GM19193 (cell line): Measurements from ENCODE around the gene SCGB1A1.

Experiments
- POLR2A ChIP-seq: IDR thresholded peaks from 4 replicates; pipeline ENCODE4 v1.6.1; 2011; ENCODE audit not compliant: insufficient read depth, insufficient read length; ENCODE audit errors: extremely low read depth

SCGB1A1 gene

DNA sequence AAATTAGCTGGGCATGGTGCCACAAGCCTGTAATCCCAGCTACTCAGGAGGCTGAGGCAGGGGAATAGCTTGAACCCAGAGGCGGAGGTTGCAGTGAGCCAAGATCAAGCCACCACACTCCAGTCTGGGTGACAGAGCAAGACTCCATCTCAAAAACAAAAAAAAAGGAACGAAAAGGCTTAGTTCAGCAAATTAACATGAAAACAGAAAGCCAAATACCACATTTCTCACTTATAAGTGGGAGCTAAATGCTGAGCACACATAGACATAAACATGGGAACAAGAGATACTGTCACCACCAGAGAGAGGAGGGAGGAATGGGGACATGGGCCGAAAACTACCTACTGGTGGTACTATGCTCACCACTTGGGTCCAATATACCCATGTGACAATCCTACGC is 38.6 kb downstream of the SCGB1A1 start:
- no peak for TF ChIP-seq POLR2A

DNA sequence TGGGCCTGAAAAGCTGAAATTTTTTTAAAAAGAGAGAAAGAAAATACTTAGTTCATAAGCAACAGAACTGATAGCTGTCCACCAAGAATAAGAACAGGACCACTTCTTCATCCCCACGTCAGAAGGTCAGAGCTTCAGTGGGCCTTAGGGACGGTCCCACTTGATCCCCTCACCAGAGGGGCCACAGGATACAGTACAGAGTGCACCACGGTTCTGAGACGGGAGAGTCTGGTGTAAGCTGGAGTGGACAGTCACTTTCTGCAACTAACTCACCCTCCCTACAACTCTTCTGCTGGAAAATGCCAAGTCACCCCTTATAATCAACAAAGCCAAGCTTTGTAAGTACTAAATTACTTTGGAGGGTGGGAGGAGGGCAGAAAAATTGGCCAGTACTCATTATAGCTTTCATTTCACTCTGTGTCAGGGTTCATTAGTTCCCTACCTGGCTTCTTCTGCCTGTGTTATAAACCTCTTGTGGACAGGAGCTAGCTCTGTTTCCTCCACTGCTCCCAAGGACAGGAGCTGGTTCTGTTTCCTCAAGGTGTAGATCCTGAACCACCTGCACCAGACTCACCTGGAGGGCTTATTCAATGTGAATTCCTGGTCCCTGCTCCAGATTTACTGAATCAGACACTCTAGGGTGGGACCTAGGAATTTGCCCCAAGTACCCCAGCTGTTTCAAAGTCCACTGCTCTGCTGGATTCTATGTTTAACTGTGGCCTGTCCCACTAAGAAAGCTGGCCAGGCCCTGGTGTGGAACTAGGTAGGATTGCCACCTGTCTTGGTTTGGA is 39.6 kb downstream of the SCGB1A1 start:
- no peak for TF ChIP-seq POLR2A

DNA sequence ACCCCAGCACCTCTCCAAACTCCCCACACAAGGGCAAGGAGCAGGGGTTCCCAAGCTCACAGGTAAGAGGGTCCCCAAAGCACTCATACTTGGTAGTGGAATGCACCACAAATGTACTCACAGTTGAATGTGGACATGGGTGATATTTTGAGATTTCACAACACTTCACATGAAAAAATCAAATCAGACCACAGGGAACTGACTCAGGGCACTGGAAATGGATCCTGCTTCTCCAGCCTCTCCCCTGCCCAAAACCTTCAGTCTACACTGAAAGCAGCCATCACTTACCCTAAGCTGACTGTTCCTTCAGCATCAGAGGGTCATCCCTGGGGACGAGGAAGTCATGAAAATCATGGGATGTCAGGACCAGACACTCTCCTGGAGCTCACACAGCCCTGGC is 40.2 kb downstream of the SCGB1A1 start:
- TF ChIP-seq POLR2A: no peak

DNA sequence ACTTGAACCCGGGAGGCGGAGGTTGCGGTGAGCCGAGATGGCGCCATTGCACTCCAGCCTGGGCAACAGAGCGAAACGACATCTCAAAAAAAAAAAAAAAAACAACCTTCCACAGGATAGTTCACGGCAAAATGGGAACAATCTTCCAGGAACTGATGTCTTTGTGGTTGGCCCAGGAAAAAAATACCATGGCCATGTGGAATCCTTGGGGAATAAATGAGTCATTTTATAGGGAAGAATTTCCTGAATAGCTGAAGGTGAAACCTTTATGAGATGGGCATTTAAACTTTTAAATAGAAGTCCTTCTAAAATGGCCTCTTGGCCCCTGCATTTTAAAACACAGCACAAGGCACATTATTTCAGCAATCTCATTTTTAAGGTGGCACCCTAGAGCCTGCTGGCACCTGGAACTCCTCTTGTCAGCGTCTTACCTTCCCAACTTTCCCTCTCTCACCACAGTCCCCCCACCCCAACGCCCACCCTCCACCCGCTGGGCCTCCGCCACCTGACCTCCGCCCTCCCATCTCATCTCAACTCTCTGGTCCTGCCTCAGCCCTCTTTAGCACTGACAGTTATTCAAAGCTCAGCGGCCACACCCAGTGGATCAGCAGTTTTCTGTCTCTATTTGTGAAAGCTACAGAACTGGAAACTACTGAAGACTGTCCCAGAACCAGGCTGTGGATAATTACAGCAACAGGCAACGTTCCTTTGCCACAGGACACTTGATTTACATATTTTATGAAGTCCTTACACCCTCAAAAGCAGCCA is 43.1 kb downstream of the SCGB1A1 start:
- no peak for TF ChIP-seq POLR2A

DNA sequence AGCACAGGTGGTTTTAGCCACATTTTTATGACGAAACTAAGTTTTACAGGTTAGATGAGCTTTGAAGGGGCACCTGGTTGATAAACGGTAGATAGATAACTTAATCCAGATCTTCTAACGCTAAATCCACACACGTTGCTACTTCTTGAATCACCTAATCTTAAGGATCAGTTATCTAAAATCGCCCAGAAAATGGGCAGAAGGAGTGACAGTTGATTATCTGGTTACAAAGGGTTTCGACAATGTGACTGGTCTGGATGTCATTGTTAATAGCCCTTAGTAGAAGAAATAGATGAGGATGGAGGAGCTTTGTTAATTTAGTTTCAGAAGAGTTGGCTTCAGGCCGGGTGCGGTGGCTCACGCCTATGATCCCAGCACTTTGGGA is 43.7 kb downstream of the SCGB1A1 start:
- no peak for TF ChIP-seq POLR2A

DNA sequence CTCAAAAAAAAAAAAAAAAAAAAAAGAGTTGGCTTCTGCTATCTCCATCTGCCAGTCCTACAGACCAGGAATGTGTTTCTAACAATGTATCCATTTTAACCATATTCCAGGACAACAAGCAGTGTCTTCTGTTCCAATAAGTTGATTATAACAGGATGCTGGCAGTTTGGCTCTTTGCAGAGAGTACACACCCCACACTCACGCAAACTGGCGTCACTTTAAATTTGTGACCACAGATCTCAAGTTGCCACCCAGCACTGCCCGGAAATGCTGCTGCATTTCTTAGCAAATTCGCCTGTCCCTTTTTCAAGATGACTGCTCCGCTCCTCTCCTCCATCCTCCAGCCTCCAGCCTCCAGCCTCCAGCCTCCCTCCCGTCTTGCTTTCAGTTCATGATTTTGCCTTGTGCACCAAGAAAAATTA is 44.3 kb downstream of the SCGB1A1 start:
- TF ChIP-seq POLR2A: no peak

DNA sequence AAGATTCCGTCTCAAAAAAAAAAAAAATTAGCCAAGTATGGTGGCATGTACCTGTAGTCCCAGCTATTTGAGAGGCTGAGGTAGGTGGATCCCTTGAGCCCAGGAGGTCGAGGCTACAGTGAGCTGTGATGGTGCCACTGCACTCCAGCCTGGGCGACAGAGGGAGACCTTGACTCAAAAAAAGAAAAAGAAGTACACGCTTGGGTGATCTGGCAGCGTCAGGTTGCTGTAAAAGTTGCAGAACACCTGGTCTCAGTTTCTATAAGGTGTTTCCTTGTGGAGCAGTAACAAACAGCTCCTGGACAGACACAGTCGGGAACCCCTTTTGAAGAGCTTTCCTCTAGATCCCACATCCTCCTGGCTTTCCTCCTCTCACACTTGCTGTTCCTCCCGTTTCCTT is 45.8 kb downstream of the SCGB1A1 start:
- TF ChIP-seq POLR2A: no peak

GRCh38 chr11:62466444-62466843 is 47.6 kb downstream of the SCGB1A1 start:
- no peak for TF ChIP-seq POLR2A

GRCh38 chr11:62468577-62468976 is 49.7 kb downstream of the SCGB1A1 start:
- TF ChIP-seq POLR2A: no peak

DNA sequence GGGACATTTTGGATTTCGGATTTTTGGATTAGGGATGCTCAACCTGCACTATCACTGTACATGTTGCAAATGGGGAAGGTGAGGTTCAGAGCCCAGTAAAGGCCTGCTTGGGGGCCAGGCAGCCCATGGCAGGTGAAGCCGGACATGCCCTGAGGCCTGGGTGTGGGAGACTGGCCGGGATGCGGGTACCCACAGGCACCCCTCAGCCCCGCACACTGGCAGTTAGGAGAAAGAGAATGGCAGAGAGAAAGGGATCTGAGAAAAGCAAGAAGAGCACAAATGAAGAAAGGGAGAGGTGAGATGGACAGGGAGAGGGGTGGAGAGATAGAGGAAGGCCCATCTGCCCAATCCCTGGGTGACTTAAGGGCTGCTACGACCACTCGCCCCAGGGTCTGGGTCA is 52.8 kb downstream of the SCGB1A1 start:
- no peak for TF ChIP-seq POLR2A

GRCh38 chr11:62472063-62472884 is 53.4 kb downstream of the SCGB1A1 start:
- no peak for TF ChIP-seq POLR2A
